Astrocyte (in vitro differentiated cells and primary cell): ENCODE measurements around the gene METTL25B. TPM values are rescaled to one million over a fixed set of nuclear protein-coding genes. Genes with fewer than 3 reads are reported as not detected.

ENCODE experiments used
- DNase-seq: peaks from one replicate; pipeline ENCODE4 v3.0.0-alpha.2; 2010; ENCODE audit warnings: low read depth
- FAIRE-seq: peaks from 2 replicates; lab custom pipeline; 2011; peaks lifted over from hg19 to GRCh38; lab: Jason Lieb, UNC
- H2AFZ ChIP-seq: 2 replicates; pipeline ENCODE4 v1.6.0; 2012; ENCODE audit warnings: low read depth, low read length, inconsistent platforms
- H3K27ac ChIP-seq: 2 replicates; pipeline ENCODE4 v1.5.1; 2011; ENCODE audit warnings: low read depth, low read length, inconsistent platforms
- H3K27me3 ChIP-seq: 2 replicates; pipeline ENCODE4 v1.6.0; 2011; ENCODE audit warnings: low read length, inconsistent platforms; ENCODE audit not compliant: insufficient read depth
- H3K36me3 ChIP-seq: 2 replicates; pipeline ENCODE4 v1.5.1; 2011; ENCODE audit warnings: low read length, inconsistent platforms; ENCODE audit not compliant: insufficient read depth
- H3K4me1 ChIP-seq: 2 replicates; pipeline ENCODE4 v1.5.1; 2011; ENCODE audit warnings: low read length, inconsistent platforms; ENCODE audit not compliant: insufficient read depth
- H3K4me2 ChIP-seq: 2 replicates; pipeline ENCODE4 v1.6.0; 2012; ENCODE audit warnings: low read length, inconsistent platforms
- H3K4me3 ChIP-seq: 2 replicates; pipeline ENCODE4 v1.5.1; 2011; ENCODE audit warnings: low read depth, mild to moderate bottlenecking, low read length, inconsistent platforms; ENCODE audit not compliant: insufficient read depth
- H3K79me2 ChIP-seq: 2 replicates; pipeline ENCODE4 v1.6.0; 2012; ENCODE audit warnings: mild to moderate bottlenecking, low read length, inconsistent platforms; ENCODE audit not compliant: insufficient read depth
- H3K9ac ChIP-seq: 2 replicates; pipeline ENCODE4 v1.6.0; 2012; ENCODE audit warnings: mild to moderate bottlenecking, low read length, inconsistent platforms
- H3K9me3 ChIP-seq: 2 replicates; pipeline ENCODE4 v1.5.1; 2012; ENCODE audit warnings: low read depth, mild to moderate bottlenecking, low read length, inconsistent platforms; ENCODE audit not compliant: insufficient read depth
- H4K20me1 ChIP-seq: 2 replicates; pipeline ENCODE4 v1.6.0; 2012; ENCODE audit warnings: low read length, inconsistent platforms; ENCODE audit not compliant: insufficient read depth
- H3K27ac Mint-ChIP-seq: one replicate; pipeline ENCODE4 v1.8.0; 2021; ENCODE audit warnings: mild to moderate bottlenecking, mixed read lengths; ENCODE audit not compliant: unreplicated experiment
- H3K27me3 Mint-ChIP-seq: one replicate; pipeline ENCODE4 v1.8.0; 2021; ENCODE audit warnings: low read depth, mixed read lengths; ENCODE audit not compliant: unreplicated experiment
- H3K36me3 Mint-ChIP-seq: one replicate; pipeline ENCODE4 v1.8.0; 2021; ENCODE audit warnings: low read depth, mixed read lengths; ENCODE audit not compliant: unreplicated experiment
- H3K4me1 Mint-ChIP-seq: one replicate; pipeline ENCODE4 v1.8.0; 2021; ENCODE audit warnings: low read depth, mixed read lengths; ENCODE audit not compliant: unreplicated experiment
- H3K4me3 Mint-ChIP-seq: one replicate; pipeline ENCODE4 v1.8.0; 2021; ENCODE audit warnings: mild to moderate bottlenecking, moderate library complexity, mixed read lengths; ENCODE audit not compliant: unreplicated experiment
- H3K9me3 Mint-ChIP-seq: one replicate; pipeline ENCODE4 v1.8.0; 2021; ENCODE audit warnings: mild to moderate bottlenecking, mixed read lengths; ENCODE audit not compliant: unreplicated experiment
- CTCF ChIP-seq: IDR thresholded peaks from 2 replicates; pipeline ENCODE4 v1.5.1; 2011; ENCODE audit warnings: low read depth, mild to moderate bottlenecking, inconsistent platforms, low read length, moderate library complexity; ENCODE audit not compliant: insufficient read depth
- EZH2 ChIP-seq: IDR thresholded peaks from 2 replicates; pipeline ENCODE4 v1.6.1; 2012; ENCODE audit warnings: mild to moderate bottlenecking, low read length, inconsistent platforms; ENCODE audit not compliant: insufficient read depth
- total RNA-seq: library from RNA; stranded (reverse); gene quantifications from 2 replicates; pipeline ENCODE4 v1.2.1, GENCODE V29; 2021

The METTL25B gene
- total RNA-seq, 1 donor from 2014 or later: 9.9 TPM

- FAIRE-seq: no peak
- H3K36me3 ChIP-seq: no peaks in the 10 kb centered on the region
- DNase-seq: no peak
- Mint-ChIP-seq H3K4me3 (peak overlapping the region; percentile 97), H3K27ac (peak overlapping the region; percentile 91), H3K27me3 (no peaks in the 10 kb centered on the region), H3K4me1 (peaks cover 34% of the 10 kb centered on the region), H3K9me3 (no peaks in the 10 kb centered on the region), H3K36me3 (peaks cover 2% of the 10 kb centered on the region)
- no peaks in the 10 kb centered on the region for H3K27me3 ChIP-seq
- H2AFZ ChIP-seq: no peak overlapping the region
- H3K9me3 ChIP-seq: no peaks in the 10 kb centered on the region
- H3K4me2 ChIP-seq: peak overlapping the region; percentile 99
- H3K27ac ChIP-seq: peak overlapping the region; percentile 100
- H3K4me3 ChIP-seq: peak overlapping the region; percentile 86
- TF ChIP-seq CTCF (no peak), EZH2 (no peak)
- no peaks in the 10 kb centered on the region for H4K20me1 ChIP-seq
- H3K79me2 ChIP-seq: peaks cover 65% of the 10 kb centered on the region
- peaks cover 51% of the 10 kb centered on the region for H3K4me1 ChIP-seq
- peak overlapping the region; percentile 91 for H3K9ac ChIP-seq
Observed at GRCh38 chr1:156750711-156751450, 22.6 kb downstream of the METTL25B start.

DNA sequence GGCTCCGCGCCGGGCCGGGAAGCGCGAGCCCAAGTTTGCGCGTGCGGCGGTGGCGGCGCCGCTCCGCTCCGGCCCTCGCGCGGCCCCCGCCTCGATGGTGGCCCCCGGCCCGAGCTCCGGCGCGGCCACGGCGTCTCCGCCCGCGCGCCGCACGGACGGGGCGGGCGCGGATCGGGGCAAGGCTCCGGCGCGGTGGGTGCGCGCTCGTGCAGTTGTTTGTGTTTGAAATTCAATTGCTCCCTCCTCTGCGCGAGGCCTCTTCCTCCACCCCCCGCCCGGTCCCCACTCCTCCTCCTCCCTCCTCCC lies 23.1 kb downstream of the METTL25B start, which contains the start of gene HDGF:
Gene HDGF (minus strand): TSS at position 225 of the 306 bp plus-strand sequence. CDS start 246 bp downstream, outside the sequence.
- no peaks in the 10 kb centered on the region for H3K27me3 ChIP-seq
- DNase-seq: no peak
- Mint-ChIP-seq H3K4me3 (peak within 1 kb of the TSS; percentile 97), H3K4me1 (peaks cover 29% of the 10 kb centered on the region), H3K27ac (peak within 1 kb of the TSS; percentile 96), H3K9me3 (no peaks in the 10 kb centered on the region), H3K27me3 (no peaks in the 10 kb centered on the region), H3K36me3 (peaks cover 2% of the 10 kb centered on the region)
- peak within 1 kb of the TSS; percentile 86 for H3K4me3 ChIP-seq
- FAIRE-seq: no peak
- no peak for TF ChIP-seq CTCF
- peaks cover 46% of the 10 kb centered on the region for H3K4me1 ChIP-seq
- H2AFZ ChIP-seq: peak within 1 kb of the TSS; percentile 70
- H3K9ac ChIP-seq: peak within 1 kb of the TSS; percentile 91
- peak within 1 kb of the TSS; percentile 99 for H3K4me2 ChIP-seq
- peaks cover 60% of the 10 kb centered on the region for H3K79me2 ChIP-seq
- H3K27ac ChIP-seq: peak within 1 kb of the TSS; percentile 100
- no peaks in the 10 kb centered on the region for H3K36me3 ChIP-seq
- H4K20me1 ChIP-seq: no peaks in the 10 kb centered on the region
- no peaks in the 10 kb centered on the region for H3K9me3 ChIP-seq
